BLaER1 (cell line): ENCODE measurements around the gene ZCCHC17.
A peak's percentile ranks its signal among the peaks of the same experiment; 100 is the strongest.
"Not testable (repeated sequence)": the region's sequence is repeated elsewhere in the genome, so short reads cannot be mapped to it uniquely, and the experiment has no call there.

Experiments used
- H3K27ac ChIP-seq: shearing (Covaris generic); formaldehyde crosslinking; 2 replicates; pipeline ENCODE4 v1.8.1; 2022
- H3K27me3 ChIP-seq: shearing (Covaris generic); formaldehyde crosslinking; 2 replicates; pipeline ENCODE4 v1.8.1; 2022
- H3K36me3 ChIP-seq: shearing (Covaris generic); formaldehyde crosslinking; 2 replicates; pipeline ENCODE4 v1.8.1; 2022
- H3K4me1 ChIP-seq: shearing (Covaris generic); formaldehyde crosslinking; 2 replicates; pipeline ENCODE4 v1.8.1; 2022
- H3K4me2 ChIP-seq: shearing (Covaris generic); formaldehyde crosslinking; 2 replicates; pipeline ENCODE4 v1.8.1; 2022
- H3K4me3 ChIP-seq: shearing (Covaris generic); formaldehyde crosslinking; 2 replicates; pipeline ENCODE4 v1.8.1; 2022
- H3K9ac ChIP-seq: shearing (Covaris generic); formaldehyde crosslinking; 2 replicates; pipeline ENCODE4 v1.8.1; 2022
- H3K9me3 ChIP-seq: shearing (Covaris generic); formaldehyde crosslinking; 2 replicates; pipeline ENCODE4 v1.8.1; 2022
- H4K20me1 ChIP-seq: shearing (Covaris generic); formaldehyde crosslinking; 2 replicates; pipeline ENCODE4 v1.8.1; 2022
- Cebpa-rat ChIP-seq: shearing (Covaris generic); IDR thresholded peaks from 2 replicates; pipeline ENCODE4 v1.8.1; 2022

Gene ZCCHC17

GRCh38 chr1:31296486-31297276 is at the start of gene ZCCHC17, which contains the start of gene SNRNP40:
ZCCHC17 (plus strand) TSS chr1:31297032; CDS start chr1:31310099, 13,067 bp downstream.
SNRNP40 (minus strand) TSS chr1:31296788; CDS start chr1:31296751, 37 bp downstream.
- TF ChIP-seq Cebpa-rat: no peak
- Histone ChIP-seq H3K4me3 (peak within 1 kb of the TSS; percentile 81), H3K27ac (peak within 1 kb of the TSS; percentile 91), H3K36me3 (peaks cover 47% of the 10 kb centered on the region), H4K20me1 (peaks cover 27% of the 10 kb centered on the region), H3K9me3 (no peaks in the 10 kb centered on the region), H3K9ac (peak within 1 kb of the TSS; percentile 94), H3K4me1 (peaks cover 29% of the 10 kb centered on the region), H3K27me3 (no peaks in the 10 kb centered on the region), H3K4me2 (peak within 1 kb of the TSS; percentile 97)

GRCh38 chr1:31248276-31248675 is 48.6 kb upstream of the ZCCHC17 start:
- Histone ChIP-seq H3K4me1 (no peaks in the 10 kb centered on the region), H3K4me2 (no peak overlapping the region), H3K27ac (no peak overlapping the region), H3K27me3 (no peaks in the 10 kb centered on the region), H3K9ac (no peak overlapping the region), H4K20me1 (no peaks in the 10 kb centered on the region), H3K4me3 (no peak overlapping the region), H3K9me3 (no peaks in the 10 kb centered on the region), H3K36me3 (no peaks in the 10 kb centered on the region)
- no peak for TF ChIP-seq Cebpa-rat

GRCh38 chr1:31249854-31250253 is 47.0 kb upstream of the ZCCHC17 start:
- no peak overlapping the region for H3K4me2 ChIP-seq

GRCh38 chr1:31257213-31257612 is 39.6 kb upstream of the ZCCHC17 start:
- Histone ChIP-seq H3K36me3 (peaks cover 61% of the 10 kb centered on the region), H3K9ac (no peak overlapping the region)

More at GRCh38 chr1:31249854-31250253, 47.0 kb upstream of the ZCCHC17 start:
- Histone ChIP-seq H3K36me3 (no peaks in the 10 kb centered on the region), H4K20me1 (no peaks in the 10 kb centered on the region), H3K9me3 (no peaks in the 10 kb centered on the region), H3K4me3 (no peak overlapping the region), H3K9ac (no peak overlapping the region), H3K27ac (no peak overlapping the region), H3K27me3 (no peaks in the 10 kb centered on the region), H3K4me1 (no peaks in the 10 kb centered on the region)
- TF ChIP-seq Cebpa-rat: no peak

GRCh38 chr1:31258581-31258980 is 38.3 kb upstream of the ZCCHC17 start:
- H3K4me3 ChIP-seq: no peak overlapping the region
- peaks cover 74% of the 10 kb centered on the region for H3K36me3 ChIP-seq
- no peak overlapping the region for H3K27ac ChIP-seq
- TF ChIP-seq Cebpa-rat: no peak
- no peak overlapping the region for H3K9ac ChIP-seq
- no peaks in the 10 kb centered on the region for H3K27me3 ChIP-seq
- H4K20me1 ChIP-seq: no peaks in the 10 kb centered on the region
- no peaks in the 10 kb centered on the region for H3K9me3 ChIP-seq
- no peak overlapping the region for H3K4me2 ChIP-seq
- H3K4me1 ChIP-seq: no peaks in the 10 kb centered on the region

More at GRCh38 chr1:31257213-31257612, 39.6 kb upstream of the ZCCHC17 start:
- H3K4me3 ChIP-seq: no peak overlapping the region
- H3K4me1 ChIP-seq: no peaks in the 10 kb centered on the region
- no peak overlapping the region for H3K27ac ChIP-seq
- TF ChIP-seq Cebpa-rat: no peak
- H3K27me3 ChIP-seq: no peaks in the 10 kb centered on the region
- no peaks in the 10 kb centered on the region for H3K9me3 ChIP-seq
- H3K4me2 ChIP-seq: no peak overlapping the region
- H4K20me1 ChIP-seq: no peaks in the 10 kb centered on the region

- Histone ChIP-seq H3K27me3 (no peaks in the 10 kb centered on the region), H3K9ac (no peak overlapping the region), H4K20me1 (no peaks in the 10 kb centered on the region), H3K4me1 (no peaks in the 10 kb centered on the region), H3K27ac (no peak overlapping the region), H3K4me3 (no peak overlapping the region), H3K9me3 (no peaks in the 10 kb centered on the region), H3K36me3 (peaks cover 85% of the 10 kb centered on the region), H3K4me2 (no peak overlapping the region)
- no peak for TF ChIP-seq Cebpa-rat
Measured at GRCh38 chr1:31259746-31260145, 37.1 kb upstream of the ZCCHC17 start.

GRCh38 chr1:31261916-31262315 is 34.9 kb upstream of the ZCCHC17 start:
- peaks cover 98% of the 10 kb centered on the region for H3K36me3 ChIP-seq
- 0 out of 2 replicates have a peak, but pooled peaks cover 10% of the 10 kb centered on the region for H4K20me1 ChIP-seq
- no peak overlapping the region for H3K4me3 ChIP-seq
- no peak for TF ChIP-seq Cebpa-rat
- no peaks in the 10 kb centered on the region for H3K27me3 ChIP-seq
- H3K9ac ChIP-seq: no peak overlapping the region
- H3K4me1 ChIP-seq: no peaks in the 10 kb centered on the region
- H3K4me2 ChIP-seq: no peak overlapping the region
- H3K9me3 ChIP-seq: no peaks in the 10 kb centered on the region
- H3K27ac ChIP-seq: no peak overlapping the region

GRCh38 chr1:31262393-31262792 is 34.4 kb upstream of the ZCCHC17 start:
- not testable (repeated sequence) for H3K9ac ChIP-seq, H3K4me2 ChIP-seq, H3K4me1 ChIP-seq, H3K27ac ChIP-seq, H3K4me3 ChIP-seq, H3K27me3 ChIP-seq, H3K9me3 ChIP-seq
- peaks cover 98% of the 10 kb centered on the region for H3K36me3 ChIP-seq
- 0 out of 2 replicates have a peak, but pooled peaks cover 10% of the 10 kb centered on the region for H4K20me1 ChIP-seq

GRCh38 chr1:31263408-31263807 is 33.4 kb upstream of the ZCCHC17 start:
- Histone ChIP-seq H4K20me1 (0 out of 2 replicates have a peak, but pooled peaks cover 10% of the 10 kb centered on the region), H3K4me2 (no peak overlapping the region), H3K27ac (no peak overlapping the region), H3K4me3 (no peak overlapping the region), H3K9me3 (no peaks in the 10 kb centered on the region), H3K27me3 (no peaks in the 10 kb centered on the region), H3K36me3 (peaks cover 97% of the 10 kb centered on the region), H3K4me1 (no peaks in the 10 kb centered on the region), H3K9ac (no peak overlapping the region)
- TF ChIP-seq Cebpa-rat: no peak

- TF ChIP-seq Cebpa-rat: no peak
- peaks cover 97% of the 10 kb centered on the region for H3K36me3 ChIP-seq
- no peak overlapping the region for H3K4me2 ChIP-seq
- no peak overlapping the region for H3K4me3 ChIP-seq
- no peaks in the 10 kb centered on the region for H3K4me1 ChIP-seq
- no peaks in the 10 kb centered on the region for H3K9me3 ChIP-seq
- 0 out of 2 replicates have a peak, but pooled peaks cover 10% of the 10 kb centered on the region for H4K20me1 ChIP-seq
- no peaks in the 10 kb centered on the region for H3K27me3 ChIP-seq
- H3K27ac ChIP-seq: no peak overlapping the region
- H3K9ac ChIP-seq: no peak overlapping the region
Measured at GRCh38 chr1:31264790-31265386, 31.9 kb upstream of the ZCCHC17 start.
